Fibroblast of lung (primary cell): Measurements from ENCODE around the gene PDE5A. TPM values are rescaled to one million over a fixed set of nuclear protein-coding genes. Genes with fewer than 3 reads are reported as not detected.

Experiments
- DNase-seq, 2 donors: peaks; one replicate each; pipeline versions ENCODE4 v3.0.0 to v3.0.0-alpha.2; 2010; ENCODE audit warnings: low read depth in 2 of 2
- H2AFZ ChIP-seq: 2 replicates; pipeline ENCODE4 v1.5.1; 2012; ENCODE audit warnings: low read length, control low read depth, inconsistent platforms
- H3K27ac ChIP-seq: 2 replicates; pipeline ENCODE4 v1.5.1; 2011; ENCODE audit warnings: low read length, control low read depth; ENCODE audit not compliant: insufficient read depth
- H3K27me3 ChIP-seq: 2 replicates; pipeline ENCODE4 v1.5.1; 2011; ENCODE audit warnings: mild to moderate bottlenecking, low read length; ENCODE audit not compliant: control insufficient read depth, insufficient read depth
- H3K36me3 ChIP-seq: 2 replicates; pipeline ENCODE4 v1.5.1; 2011; ENCODE audit warnings: low read length; ENCODE audit not compliant: control insufficient read depth, insufficient read depth
- H3K4me1 ChIP-seq: 2 replicates; pipeline ENCODE4 v1.5.1; 2011; ENCODE audit warnings: low read length; ENCODE audit not compliant: control insufficient read depth, insufficient read depth; ENCODE audit errors: extremely low read depth
- H3K4me2 ChIP-seq: 2 replicates; pipeline ENCODE4 v1.5.1; 2011; ENCODE audit warnings: low read length, control low read depth; ENCODE audit not compliant: insufficient read depth; ENCODE audit errors: extremely low read depth
- H3K4me3 ChIP-seq, 4 experiments: fragments of 200-600 bp in 1 of 4; sonication (generic) in 1 of 4; replicated peaks in 1 of 4; 2 replicates each; pipeline ENCODE4 v1.5.1; 2011 to 2016; ENCODE audit warnings: low read length in 4 of 4, low read depth in 3 of 4, mild to moderate bottlenecking in 3 of 4, control low read depth in 2 of 4, inconsistent platforms in 1 of 4, mixed read lengths in 1 of 4; ENCODE audit not compliant: insufficient read depth in 1 of 4; ENCODE audit errors: control extremely low read depth in 1 of 4
- H3K79me2 ChIP-seq: 2 replicates; pipeline ENCODE4 v1.5.1; 2012; ENCODE audit warnings: mild to moderate bottlenecking, low read length, inconsistent platforms; ENCODE audit not compliant: control insufficient read depth, insufficient read depth
- H3K9ac ChIP-seq: 2 replicates; pipeline ENCODE4 v1.5.1; 2011; ENCODE audit warnings: mild to moderate bottlenecking, low read length, control low read depth; ENCODE audit not compliant: insufficient read depth
- H3K9me3 ChIP-seq: 2 replicates; pipeline ENCODE4 v1.5.1; 2012; ENCODE audit warnings: low read depth, low read length; ENCODE audit not compliant: control insufficient read depth, insufficient read depth
- H4K20me1 ChIP-seq: 2 replicates; pipeline ENCODE4 v1.5.1; 2011; ENCODE audit warnings: low read length; ENCODE audit not compliant: control insufficient read depth, insufficient read depth; ENCODE audit errors: extremely low read depth
- EZH2 ChIP-seq: IDR thresholded peaks from 2 replicates; pipeline ENCODE4 v1.5.1; 2012; ENCODE audit warnings: low read length, control low read depth, mild to moderate bottlenecking; ENCODE audit errors: missing control alignments
- polyA plus RNA-seq, 2 donors: library from polyadenylated mRNA; depleted of rRNA in 1 of 2; stranded (reverse) in 1 of 2; unstranded in 1 of 2; fragments of >200 nt; gene quantifications; 2 replicates each; pipeline ENCODE4 v1.2.1, GENCODE V29; 2011 to 2012; ENCODE audit warnings: missing spikeins in 1 of 2
- total RNA-seq: library from RNA; depleted of rRNA; stranded (reverse); fragments of >200 nt; gene quantifications from 2 replicates; pipeline ENCODE4 v1.2.1, GENCODE V29; 2014
- TF ChIP-seq, protein P1 (sequence below), 2 donors: IDR thresholded peaks in 1 of 2; conservative IDR thresholded peaks in 1 of 2; 1 replicate in 1 of 2; 2 replicates in 1 of 2; pipeline ENCODE4 v1.5.1; 2011 to 2012; ENCODE audit warnings: low read length in 2 of 2, control low read depth in 1 of 2, inconsistent platforms in 1 of 2, low read depth in 1 of 2, mild to moderate bottlenecking in 1 of 2

PDE5A gene
- total and polyA plus RNA-seq, 2 donors (not counting 1 experiment from before 2014, with no cell fraction given) = 197 to 832 TPM

- DNase-seq = no peak
- Histone ChIP-seq H4K20me1 (no peaks in the 10 kb centered on the region), H3K4me3 (no peak overlapping the region), H3K4me2 (no peak overlapping the region), H3K27ac (no peak overlapping the region), H3K79me2 (no peaks in the 10 kb centered on the region), H3K4me1 (no peaks in the 10 kb centered on the region), H3K36me3 (peaks cover 3% of the 10 kb centered on the region), H3K9me3 (no peaks in the 10 kb centered on the region), H2AFZ (no peak overlapping the region), H3K27me3 (no peaks in the 10 kb centered on the region), H3K9ac (no peak overlapping the region)
- TF ChIP-seq, protein P1, sequence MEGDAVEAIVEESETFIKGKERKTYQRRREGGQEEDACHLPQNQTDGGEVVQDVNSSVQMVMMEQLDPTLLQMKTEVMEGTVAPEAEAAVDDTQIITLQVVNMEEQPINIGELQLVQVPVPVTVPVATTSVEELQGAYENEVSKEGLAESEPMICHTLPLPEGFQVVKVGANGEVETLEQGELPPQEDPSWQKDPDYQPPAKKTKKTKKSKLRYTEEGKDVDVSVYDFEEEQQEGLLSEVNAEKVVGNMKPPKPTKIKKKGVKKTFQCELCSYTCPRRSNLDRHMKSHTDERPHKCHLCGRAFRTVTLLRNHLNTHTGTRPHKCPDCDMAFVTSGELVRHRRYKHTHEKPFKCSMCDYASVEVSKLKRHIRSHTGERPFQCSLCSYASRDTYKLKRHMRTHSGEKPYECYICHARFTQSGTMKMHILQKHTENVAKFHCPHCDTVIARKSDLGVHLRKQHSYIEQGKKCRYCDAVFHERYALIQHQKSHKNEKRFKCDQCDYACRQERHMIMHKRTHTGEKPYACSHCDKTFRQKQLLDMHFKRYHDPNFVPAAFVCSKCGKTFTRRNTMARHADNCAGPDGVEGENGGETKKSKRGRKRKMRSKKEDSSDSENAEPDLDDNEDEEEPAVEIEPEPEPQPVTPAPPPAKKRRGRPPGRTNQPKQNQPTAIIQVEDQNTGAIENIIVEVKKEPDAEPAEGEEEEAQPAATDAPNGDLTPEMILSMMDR (conservative IDR thresholded peaks at IDR 0.05 in 1 of 2, IDR thresholded peaks at IDR 0.05 in 1 of 2; ENCODE audit: low read depth in 1 of 2, low read length in 2 of 2) = no peak
- no peak for TF ChIP-seq EZH2
These were observed 148.3 kb downstream of the PDE5A start for GRCh38 chr4:119480331-119480730.

GRCh38 chr4:119479835-119480234 is 148.8 kb downstream of the PDE5A start:
- Histone ChIP-seq H3K27ac (no peak overlapping the region), H3K4me3 (no peak overlapping the region), H4K20me1 (no peaks in the 10 kb centered on the region), H3K79me2 (no peaks in the 10 kb centered on the region), H3K4me1 (no peaks in the 10 kb centered on the region), H3K9me3 (no peaks in the 10 kb centered on the region), H3K36me3 (peaks cover 3% of the 10 kb centered on the region), H3K9ac (no peak overlapping the region), H3K27me3 (no peaks in the 10 kb centered on the region), H3K4me2 (no peak overlapping the region), H2AFZ (no peak overlapping the region)
- no peak for DNase-seq
- no peak for TF ChIP-seq EZH2
- TF ChIP-seq, protein P1 (conservative IDR thresholded peaks at IDR 0.05 in 1 of 2, IDR thresholded peaks at IDR 0.05 in 1 of 2; ENCODE audit: low read depth in 1 of 2, low read length in 2 of 2) = no peak

- no peaks in the 10 kb centered on the region for H3K27me3 ChIP-seq
- H3K79me2 ChIP-seq = no peaks in the 10 kb centered on the region
- no peak overlapping the region for H3K9ac ChIP-seq
- TF ChIP-seq, protein P1 (conservative IDR thresholded peaks at IDR 0.05 in 1 of 2, IDR thresholded peaks at IDR 0.05 in 1 of 2; ENCODE audit: low read depth in 1 of 2, low read length in 2 of 2) = no peak
- no peak for TF ChIP-seq EZH2
- no peak overlapping the region for H3K4me3 ChIP-seq
- peaks cover 3% of the 10 kb centered on the region for H3K36me3 ChIP-seq
- H2AFZ ChIP-seq = no peak overlapping the region
- no peaks in the 10 kb centered on the region for H4K20me1 ChIP-seq
- H3K27ac ChIP-seq = no peak overlapping the region
- no peak overlapping the region for H3K4me2 ChIP-seq
- H3K9me3 ChIP-seq = no peaks in the 10 kb centered on the region
- no peak for DNase-seq
- no peaks in the 10 kb centered on the region for H3K4me1 ChIP-seq
These were observed 149.3 kb downstream of the PDE5A start for GRCh38 chr4:119479180-119479808.
